Measurements from ENCODE around the gene NAA60. TPM values are rescaled to one million over a fixed set of nuclear protein-coding genes. Genes with fewer than 3 reads are reported as not detected.

The NAA60 gene
- total and polyA plus RNA-seq, 4 donors = 16.6 to 57.7 (median 48.5) TPM

- 94 to 96% methylated on average over 10 of the region's 10 CpGs for WGBS, 2 donors
- ATAC-seq (ENCODE audit: insufficient read depth, low FRiP score) (no peak), DNase-seq (no peak)
- no peak overlapping the region for H3K4me3 ChIP-seq
- H3K4me1 ChIP-seq (ENCODE audit: control insufficient read depth in 5 of 5, insufficient read depth in 5 of 5, low read length in 5 of 5) = no peaks in the 10 kb centered on the region
- H3K27ac ChIP-seq (ENCODE audit: low read depth in 1 of 2, low read length in 1 of 2) = no peak overlapping the region
- H3K27me3 ChIP-seq (ENCODE audit: control insufficient read depth in 3 of 3, insufficient read depth in 3 of 3, low read length in 2 of 3) = no peaks in the 10 kb centered on the region
- TF ChIP-seq CTCF (IDR thresholded peaks at IDR 0.05; ENCODE audit: control extremely low read depth, extremely low read depth) = no peak
- H3K36me3 ChIP-seq (ENCODE audit: control insufficient read depth in 4 of 4, insufficient read depth in 4 of 4, low read length in 4 of 4) = peaks cover 6 to 37% (median 29%) of the 10 kb centered on the region in 4 donors
- no peak overlapping the region for H3K9ac ChIP-seq (ENCODE audit: insufficient read depth in 1 of 2, low read length in 2 of 2)
- no peaks in the 10 kb centered on the region for H3K9me3 ChIP-seq (ENCODE audit: control insufficient read depth in 4 of 4, insufficient read depth in 3 of 4, low read length in 3 of 4)
Measured at GRCh38 chr16:3534126-3534525, 90.6 kb downstream of the NAA60 start.

GRCh38 chr16:3536271-3536731 is 92.8 kb downstream of the NAA60 start:
- Histone ChIP-seq H3K36me3 (ENCODE audit: control insufficient read depth in 4 of 4, insufficient read depth in 4 of 4, low read length in 4 of 4) (peaks cover 10 to 37% (median 23%) of the 10 kb centered on the region in 4 donors), H3K9me3 (ENCODE audit: control insufficient read depth in 4 of 4, insufficient read depth in 3 of 4, low read length in 3 of 4) (no peaks in the 10 kb centered on the region), H3K4me1 (ENCODE audit: control insufficient read depth in 5 of 5, insufficient read depth in 5 of 5, low read length in 5 of 5) (no peaks in the 10 kb centered on the region), H3K9ac (ENCODE audit: insufficient read depth in 1 of 2, low read length in 2 of 2) (no peak overlapping the region), H3K27ac (ENCODE audit: low read depth in 1 of 2, low read length in 1 of 2) (no peak overlapping the region), H3K27me3 (ENCODE audit: control insufficient read depth in 3 of 3, insufficient read depth in 3 of 3, low read length in 2 of 3) (no peaks in the 10 kb centered on the region), H3K4me3 (no peak overlapping the region)
- TF ChIP-seq CTCF (IDR thresholded peaks at IDR 0.05; ENCODE audit: control extremely low read depth, extremely low read depth) = no peak
- WGBS, 2 donors = 85 to 86% methylated on average over 3 of the region's 3 CpGs
- peak in 2 of 3 donors; percentile 5 to 18 for DNase-seq
- ATAC-seq (ENCODE audit: insufficient read depth, low FRiP score) = no peak

Small RNAs within 50 kb of the gene (small RNA-seq; reads per million reads assigned to genes)
- gene MIR6126 (ENCODE audit: low replicate concordance) = not detected

Other genes starting within 250 kb of the NAA60 start
- 1 to 10 TPM; 6.5 to 7.8 TPM for gene ZNF200, start 208.5 kb upstream of the NAA60 start, total RNA-seq
- gene ZNF200, start 208.5 kb upstream of the NAA60 start, polyA plus RNA-seq = 1 to 10 TPM; 4.3 to 6.4 TPM
- gene MEFV, start 187.0 kb upstream of the NAA60 start, total RNA-seq = 10 to 100 TPM in 1 of 2 donors, 1 to 10 TPM in 1; 4.8 to 11.3 TPM
- gene MEFV, start 187.0 kb upstream of the NAA60 start, polyA plus RNA-seq = 10 to 100 TPM in 1 of 2 donors, 1 to 10 TPM in 1; 1.3 to 21.7 TPM
- 10 to 100 TPM; 27.3 to 48.4 TPM for gene ZNF263, start 160.2 kb upstream of the NAA60 start, total RNA-seq
- gene ZNF263, start 160.2 kb upstream of the NAA60 start, polyA plus RNA-seq = 10 to 100 TPM; 13.4 to 23.9 TPM
- 10 to 100 TPM in 1 of 2 donors, 1 to 10 TPM in 1; 4.7 to 11.5 TPM for gene TIGD7, start 138.2 kb upstream of the NAA60 start, total RNA-seq
- 1 to 10 TPM; 2.9 to 3.1 TPM for gene TIGD7, start 138.2 kb upstream of the NAA60 start, polyA plus RNA-seq
- 10 to 100 TPM; 23.8 to 35.1 TPM for gene ZNF75A, start 138.2 kb upstream of the NAA60 start, total RNA-seq
- 10 to 100 TPM; 11.3 to 19.0 TPM for gene ZNF75A, start 138.2 kb upstream of the NAA60 start, polyA plus RNA-seq
- gene OR2C1, start 87.8 kb upstream of the NAA60 start, total RNA-seq = under 1 TPM in 1 of 2 donors, not detected in 1; 0.51 TPM
- gene OR2C1, start 87.8 kb upstream of the NAA60 start, polyA plus RNA-seq = under 1 TPM in 1 of 2 donors, not detected in 1; 0.05 TPM
- gene ZSCAN32, start 42.7 kb upstream of the NAA60 start, total RNA-seq = 10 to 100 TPM; 10.4 to 11.9 TPM
- 10 to 100 TPM in 1 of 2 donors, 1 to 10 TPM in 1; 7.2 to 12.0 TPM for gene ZSCAN32, start 42.7 kb upstream of the NAA60 start, polyA plus RNA-seq
- 10 to 100 TPM in 1 of 2 donors, 1 to 10 TPM in 1; 8.5 to 10.6 TPM for gene ZNF174, start 42.5 kb upstream of the NAA60 start, total RNA-seq
- gene ZNF174, start 42.5 kb upstream of the NAA60 start, polyA plus RNA-seq = 1 to 10 TPM; 3.1 to 5.1 TPM
- 1 to 10 TPM; 3.3 to 4.2 TPM for gene ZNF597, start 176 bp upstream of the NAA60 start, total RNA-seq
- gene ZNF597, start 176 bp upstream of the NAA60 start, polyA plus RNA-seq = 1 to 10 TPM; 1.5 TPM
- not detected for gene C16orf90, start 51.8 kb downstream of the NAA60 start, total RNA-seq
- not detected for gene C16orf90, start 51.8 kb downstream of the NAA60 start, polyA plus RNA-seq
- gene CLUAP1, start 57.3 kb downstream of the NAA60 start, total RNA-seq = 10 to 100 TPM; 26.2 to 41.2 TPM
- 10 to 100 TPM in 1 of 2 donors, 1 to 10 TPM in 1; 8.8 to 15.7 TPM for gene CLUAP1, start 57.3 kb downstream of the NAA60 start, polyA plus RNA-seq
- 1 to 10 TPM; 3.6 to 4.4 TPM for gene NLRC3, start 133.7 kb downstream of the NAA60 start, total RNA-seq
- gene NLRC3, start 133.7 kb downstream of the NAA60 start, polyA plus RNA-seq = 1 to 10 TPM; 1.1 to 1.4 TPM
- gene SLX4, start 167.9 kb downstream of the NAA60 start, total RNA-seq = 1 to 10 TPM; 4.4 to 7.0 TPM
- gene SLX4, start 167.9 kb downstream of the NAA60 start, polyA plus RNA-seq = 1 to 10 TPM; 2.4 to 2.9 TPM
- 10 to 100 TPM in 1 of 2 donors, 1 to 10 TPM in 1; 9.3 to 39.5 TPM for gene DNASE1, start 211.0 kb downstream of the NAA60 start, total RNA-seq
- gene DNASE1, start 211.0 kb downstream of the NAA60 start, polyA plus RNA-seq = 1 to 10 TPM; 5.5 to 7.4 TPM

Data from lung (tissue), 13 donors.